H9 (cell line): ENCODE results near the gene RBM4B. TPM values are rescaled to one million over a fixed set of nuclear protein-coding genes. Genes with fewer than 3 reads are reported as not detected.

ENCODE experiments used
- DNase-seq: peaks from one replicate; pipeline ENCODE4 v3.0.0-alpha.2; 2017
- H2AFZ ChIP-seq: one replicate; pipeline ENCODE4 v1.6.1; 2013; ENCODE audit warnings: mild to moderate bottlenecking, low read length, control low read depth, moderate library complexity
- H2AK5ac ChIP-seq: 2 replicates; pipeline ENCODE4 v1.6.1; 2013; ENCODE audit warnings: low read length, control low read depth, mixed read lengths; ENCODE audit not compliant: insufficient read length
- H2BK120ac ChIP-seq: one replicate; pipeline ENCODE4 v1.6.1; 2013; ENCODE audit warnings: low read depth, mild to moderate bottlenecking, low read length, control low read depth, inconsistent platforms; ENCODE audit not compliant: poor library complexity, severe bottlenecking
- H2BK12ac ChIP-seq: 2 replicates; pipeline ENCODE4 v1.6.1; 2013; ENCODE audit warnings: low read length, control low read depth, mixed read lengths, low read depth; ENCODE audit not compliant: insufficient read length
- H2BK15ac ChIP-seq: 2 replicates; pipeline ENCODE4 v1.6.1; 2013; ENCODE audit warnings: low read depth, low read length, control low read depth
- H2BK20ac ChIP-seq: one replicate; pipeline ENCODE4 v1.6.1; 2013; ENCODE audit warnings: low read depth, mild to moderate bottlenecking, low read length, control low read depth, inconsistent platforms; ENCODE audit not compliant: poor library complexity, severe bottlenecking
- H2BK5ac ChIP-seq: 2 replicates; pipeline ENCODE4 v1.6.1; 2013; ENCODE audit warnings: low read length, control low read depth, mixed read lengths; ENCODE audit not compliant: insufficient read length
- H3K14ac ChIP-seq: 2 replicates; pipeline ENCODE4 v1.6.1; 2013; ENCODE audit warnings: low read length, control low read depth; ENCODE audit not compliant: insufficient read depth
- H3K18ac ChIP-seq: 2 replicates; pipeline ENCODE4 v1.6.1; 2013; ENCODE audit warnings: low read depth, mild to moderate bottlenecking, mixed read lengths, low read length, control low read depth; ENCODE audit not compliant: insufficient read length
- H3K23ac ChIP-seq: 2 replicates; pipeline ENCODE4 v1.6.1; 2013; ENCODE audit warnings: low read length, control low read depth, mixed read lengths, low read depth; ENCODE audit not compliant: insufficient read length
- H3K23me2 ChIP-seq: 2 replicates; pipeline ENCODE4 v1.6.1; 2013; ENCODE audit warnings: low read depth, mild to moderate bottlenecking, mixed read lengths, low read length, control low read depth; ENCODE audit not compliant: insufficient read length, poor library complexity, severe bottlenecking
- H3K27ac ChIP-seq: 2 replicates; pipeline ENCODE4 v1.5.1; 2013; ENCODE audit warnings: low read length, control low read depth, mixed read lengths, low read depth; ENCODE audit not compliant: insufficient read length
- H3K27me3 ChIP-seq: 2 replicates; pipeline ENCODE4 v1.6.1; 2013; ENCODE audit warnings: low read length, control low read depth, inconsistent platforms; ENCODE audit not compliant: insufficient read depth
- H3K4ac ChIP-seq: 2 replicates; pipeline ENCODE4 v1.6.1; 2013; ENCODE audit warnings: low read depth, mild to moderate bottlenecking, control low read depth, inconsistent platforms, low read length, moderate library complexity
- H3K4me1 ChIP-seq: 2 replicates; pipeline ENCODE4 v1.6.1; 2013; ENCODE audit warnings: low read length, control low read depth, inconsistent platforms; ENCODE audit not compliant: insufficient read depth
- H3K4me2 ChIP-seq: 2 replicates; pipeline ENCODE4 v1.6.1; 2013; ENCODE audit warnings: low read length, control low read depth, mixed read lengths; ENCODE audit not compliant: insufficient read length, insufficient read depth
- H3K56ac ChIP-seq: 2 replicates; pipeline ENCODE4 v1.6.1; 2013; ENCODE audit warnings: low read depth, mild to moderate bottlenecking, mixed read lengths, low read length, control low read depth; ENCODE audit not compliant: insufficient read length
- H3K79me1 ChIP-seq: 2 replicates; pipeline ENCODE4 v1.6.1; 2013; ENCODE audit warnings: low read depth, mild to moderate bottlenecking, moderate library complexity, low read length, control low read depth, inconsistent platforms; ENCODE audit not compliant: insufficient read depth, poor library complexity, severe bottlenecking
- H3K79me2 ChIP-seq: 2 replicates; pipeline ENCODE4 v1.6.1; 2013; ENCODE audit warnings: low read length, control low read depth, inconsistent platforms; ENCODE audit not compliant: insufficient read depth
- H3K9ac ChIP-seq: 2 replicates; pipeline ENCODE4 v1.6.1; 2013; ENCODE audit warnings: low read length, control low read depth, mixed read lengths; ENCODE audit not compliant: insufficient read length; ENCODE audit errors: extremely low read depth
- H3K9me3 ChIP-seq: one replicate; pipeline ENCODE4 v1.6.1; 2013; ENCODE audit warnings: low read depth, low read length, inconsistent platforms; ENCODE audit not compliant: control insufficient read depth
- H3T11ph ChIP-seq: one replicate; pipeline ENCODE4 v1.6.1; 2013; ENCODE audit warnings: mild to moderate bottlenecking, low read length, control low read depth, inconsistent platforms
- H4K20me1 ChIP-seq: one replicate; pipeline ENCODE4 v1.6.1; 2013; ENCODE audit not compliant: control insufficient read depth, insufficient read length, insufficient read depth
- H4K5ac ChIP-seq: 2 replicates; pipeline ENCODE4 v1.6.1; 2013; ENCODE audit warnings: low read depth, mild to moderate bottlenecking, mixed read lengths, low read length, control low read depth; ENCODE audit not compliant: insufficient read length
- H4K8ac ChIP-seq: replicated peaks from 2 replicates; pipeline ENCODE4 v1.6.1; 2013; ENCODE audit warnings: low read length, control low read depth, mixed read lengths, low read depth; ENCODE audit not compliant: insufficient read length
- H4K91ac ChIP-seq: 2 replicates; pipeline ENCODE4 v1.6.1; 2013; ENCODE audit warnings: low read depth, mild to moderate bottlenecking, moderate library complexity, mixed read lengths, low read length, control low read depth; ENCODE audit not compliant: insufficient read length
- H3K27ac Mint-ChIP-seq, 3 experiments: 2 replicates in 2 of 3; 3 replicates in 1 of 3; pipeline ENCODE4 v1.8.0; 2020 to 2021; ENCODE audit warnings: mixed read lengths in 3 of 3, mild to moderate bottlenecking in 1 of 3, moderate library complexity in 1 of 3
- H3K27me3 Mint-ChIP-seq: 2 replicates; pipeline ENCODE4 v1.8.0; 2021; ENCODE audit warnings: low read depth, mild to moderate bottlenecking, moderate library complexity, mixed read lengths
- H3K36me3 Mint-ChIP-seq, 3 experiments: 2 replicates in 2 of 3; 3 replicates in 1 of 3; pipeline ENCODE4 v1.8.0; 2020 to 2021; ENCODE audit warnings: low read depth in 3 of 3, mixed read lengths in 3 of 3; ENCODE audit not compliant: insufficient read depth in 1 of 3
- H3K4me1 Mint-ChIP-seq, 2 experiments: 2 replicates each; pipeline ENCODE4 v1.8.0; 2020; ENCODE audit warnings: mixed read lengths in 2 of 2
- H3K4me3 Mint-ChIP-seq, 2 experiments: 2 replicates in 1 of 2; 3 replicates in 1 of 2; pipeline ENCODE4 v1.8.0; 2020 to 2021; ENCODE audit warnings: mild to moderate bottlenecking in 2 of 2, mixed read lengths in 2 of 2, moderate library complexity in 1 of 2
- H3K9me3 Mint-ChIP-seq, 2 experiments: 2 replicates in 1 of 2; 3 replicates in 1 of 2; pipeline ENCODE4 v1.8.0; 2020; ENCODE audit warnings: mild to moderate bottlenecking in 2 of 2, mixed read lengths in 2 of 2, moderate library complexity in 1 of 2
- WGBS: extraction: QIAGEN DNeasy Blood & Tissue Kit; methylation state at CpG from one replicate; pipeline ENCODE4 v1.1.7; 2013; ENCODE audit warnings: missing lambda C conversion rate, low lambda C conversion rate, mixed read lengths; ENCODE audit not compliant: insufficient read length; ENCODE audit errors: extremely low coverage; 5-methylcytosine and 5-hydroxymethylcytosine counted together
- total RNA-seq: library from RNA; stranded (reverse); gene quantifications from 2 replicates; pipeline ENCODE4 v1.2.1, GENCODE V29; 2021
- TF ChIP-seq, protein P1 (sequence below): fragments of 200-600 bp; sonication (generic); conservative IDR thresholded peaks from 3 replicates; pipeline ENCODE4 v1.8.0; 2021; ENCODE audit warnings: antibody characterized with exemption, mild to moderate bottlenecking

Gene RBM4B
- total RNA-seq, 1 experiment from 2014 or later, result 34.0 TPM

DNA sequence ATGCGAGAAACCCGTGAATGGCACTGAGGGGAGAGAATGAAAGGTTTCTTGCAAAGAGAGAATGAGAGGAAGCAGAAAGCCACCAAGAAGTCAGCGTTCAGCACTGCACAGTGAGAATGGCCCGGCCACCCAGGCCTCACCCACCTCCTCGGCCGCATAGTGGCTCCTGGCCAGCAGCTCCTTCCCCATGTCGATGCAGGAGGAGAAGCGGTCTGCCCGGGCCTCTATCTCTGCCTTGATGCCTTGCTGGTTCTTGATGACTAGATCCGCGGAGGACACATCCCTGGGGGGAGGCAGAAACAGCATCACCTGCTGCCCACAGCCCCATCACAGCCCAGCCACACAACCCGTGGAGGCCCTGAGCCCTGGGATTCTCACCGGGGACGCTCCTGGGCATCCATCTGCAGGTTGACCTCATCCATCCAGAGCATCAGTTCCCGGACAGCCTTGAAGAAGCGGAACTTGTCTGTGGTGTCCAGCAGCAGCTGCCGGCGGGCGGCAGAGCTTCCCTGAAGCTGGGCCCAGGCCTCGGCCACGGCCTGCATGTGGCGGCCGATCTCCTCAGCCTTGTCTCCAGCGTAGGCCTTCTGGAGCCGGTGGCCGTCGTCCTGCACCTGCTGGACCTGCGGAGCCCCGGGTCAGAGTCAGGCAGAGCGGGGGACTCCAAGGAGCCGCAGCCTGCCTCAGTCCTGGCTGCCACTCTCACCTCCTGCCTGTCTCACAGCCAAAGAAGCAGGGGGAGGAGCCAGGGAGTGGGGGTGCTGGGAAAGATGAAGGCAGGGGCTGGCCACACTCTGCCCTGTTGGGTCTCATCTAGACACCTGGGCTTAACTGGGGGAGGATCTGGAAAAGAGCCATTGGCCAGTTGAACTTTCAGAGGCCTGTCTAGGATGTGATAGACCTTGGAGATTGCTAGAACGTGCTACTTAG, 12.2 kb upstream of the RBM4B start:
- H2AK5ac ChIP-seq, result no peak overlapping the region
- no peaks in the 10 kb centered on the region for H3K9me3 ChIP-seq
- no CpG with 5 or more reads among the region's 32 CpGs for WGBS
- no peak overlapping the region for H2BK5ac ChIP-seq
- TF ChIP-seq, protein P1, sequence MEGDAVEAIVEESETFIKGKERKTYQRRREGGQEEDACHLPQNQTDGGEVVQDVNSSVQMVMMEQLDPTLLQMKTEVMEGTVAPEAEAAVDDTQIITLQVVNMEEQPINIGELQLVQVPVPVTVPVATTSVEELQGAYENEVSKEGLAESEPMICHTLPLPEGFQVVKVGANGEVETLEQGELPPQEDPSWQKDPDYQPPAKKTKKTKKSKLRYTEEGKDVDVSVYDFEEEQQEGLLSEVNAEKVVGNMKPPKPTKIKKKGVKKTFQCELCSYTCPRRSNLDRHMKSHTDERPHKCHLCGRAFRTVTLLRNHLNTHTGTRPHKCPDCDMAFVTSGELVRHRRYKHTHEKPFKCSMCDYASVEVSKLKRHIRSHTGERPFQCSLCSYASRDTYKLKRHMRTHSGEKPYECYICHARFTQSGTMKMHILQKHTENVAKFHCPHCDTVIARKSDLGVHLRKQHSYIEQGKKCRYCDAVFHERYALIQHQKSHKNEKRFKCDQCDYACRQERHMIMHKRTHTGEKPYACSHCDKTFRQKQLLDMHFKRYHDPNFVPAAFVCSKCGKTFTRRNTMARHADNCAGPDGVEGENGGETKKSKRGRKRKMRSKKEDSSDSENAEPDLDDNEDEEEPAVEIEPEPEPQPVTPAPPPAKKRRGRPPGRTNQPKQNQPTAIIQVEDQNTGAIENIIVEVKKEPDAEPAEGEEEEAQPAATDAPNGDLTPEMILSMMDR, result no peak
- H4K20me1 ChIP-seq, result no peaks in the 10 kb centered on the region
- H3K79me2 ChIP-seq, result no peaks in the 10 kb centered on the region
- H3K4ac ChIP-seq, result no peak overlapping the region
- no peak overlapping the region for H3K18ac ChIP-seq
- H4K91ac ChIP-seq, result no peak overlapping the region
- no peak overlapping the region for H2BK15ac ChIP-seq
- DNase-seq, result no peak
- H3K23ac ChIP-seq, result no peak overlapping the region
- Mint-ChIP-seq H3K9me3 (no peaks in the 10 kb centered on the region), H3K4me1 (peaks cover 2 to 3% of the 10 kb centered on the region in 2 experiments; a peak in 1 of 4 replicates), H3K36me3 (peaks cover 20 to 91% (median 86%) of the 10 kb centered on the region in 3 experiments), H3K27ac (peak overlapping the region in 2 of 3 experiments; percentile 21 to 91; a peak in 4 of 7 replicates), H3K27me3 (no peaks in the 10 kb centered on the region), H3K4me3 (no peak overlapping the region)
- no peak overlapping the region for H3K14ac ChIP-seq
- H3K4me2 ChIP-seq, result no peak overlapping the region
- H3T11ph ChIP-seq, result no peak overlapping the region
- H3K27me3 ChIP-seq, result no peaks in the 10 kb centered on the region
- no peak overlapping the region for H3K56ac ChIP-seq
- no peak overlapping the region for H3K9ac ChIP-seq
- H2BK20ac ChIP-seq, result no peak overlapping the region
- H4K5ac ChIP-seq, result no peak overlapping the region
- H2BK120ac ChIP-seq, result no peak overlapping the region
- no peaks in the 10 kb centered on the region for H3K79me1 ChIP-seq
- H2AFZ ChIP-seq, result no peak overlapping the region
- H3K4me1 ChIP-seq, result no peaks in the 10 kb centered on the region
- no peak overlapping the region for H4K8ac ChIP-seq
- H2BK12ac ChIP-seq, result no peak overlapping the region
- H3K23me2 ChIP-seq, result no peaks in the 10 kb centered on the region
- no peak overlapping the region for H3K27ac ChIP-seq
